IMR-90 (cell line): ENCODE measurements around the gene IRS2. TPM values are rescaled to one million over a fixed set of nuclear protein-coding genes. Genes with fewer than 3 reads are reported as not detected.

ENCODE experiments used
- ATAC-seq: fragments of 200-7000 bp; cut with Tn5 transposase; 2 replicates; pipeline ENCODE4 v1.9.1; 2020; ENCODE audit warnings: low read depth, mild to moderate bottlenecking, moderate library complexity
- BruUV-seq: library from RNA; stranded (reverse); fragments of 400-500 nt; replicated peaks from 2 replicates; lab custom pipeline; 2021; lab: Mats Ljungman, UMichigan
- CTCF ChIA-PET: fragments of 300-600 bp; formaldehyde crosslinking; extraction: SDS; loops from one replicate; lab custom pipeline; 2021; ENCODE audit warnings: antibody characterized with exemption; lab: Yijun Ruan, JAX
- POLR2A ChIA-PET: fragments of 300-600 bp; sonication (Branson Sonifier 250); formaldehyde crosslinking; loops from one replicate; lab custom pipeline; 2022; ENCODE audit warnings: antibody characterized with exemption; ENCODE audit not compliant: unreplicated experiment; lab: Charles Lee
- DNase-seq: peaks from one replicate; pipeline ENCODE4 v3.0.0; 2013
- H2AFZ ChIP-seq: replicated peaks from 2 replicates; pipeline ENCODE3; 2013; ENCODE audit warnings: low read length, mild to moderate bottlenecking; ENCODE audit not compliant: poor library complexity
- H2AK5ac ChIP-seq: 2 replicates; pipeline ENCODE4 v1.6.1; 2013; ENCODE audit warnings: low read depth, low read length, inconsistent platforms
- H2AK9ac ChIP-seq: replicated peaks from 2 replicates; pipeline ENCODE3; 2013; ENCODE audit warnings: mild to moderate bottlenecking, low read depth, low read length, moderate library complexity; ENCODE audit not compliant: poor library complexity
- H2BK120ac ChIP-seq: 2 replicates; pipeline ENCODE4 v1.6.1; 2013; ENCODE audit warnings: low read depth, low read length, inconsistent platforms
- H2BK15ac ChIP-seq: 3 replicates; pipeline ENCODE4 v1.6.1; 2013; ENCODE audit warnings: low read depth, low read length, inconsistent platforms
- H2BK20ac ChIP-seq: 2 replicates; pipeline ENCODE4 v1.6.1; 2013; ENCODE audit warnings: low read depth, mild to moderate bottlenecking, inconsistent platforms, low read length, moderate library complexity
- H2BK5ac ChIP-seq: 2 replicates; pipeline ENCODE4 v1.6.1; 2013; ENCODE audit warnings: mild to moderate bottlenecking, low read depth, low read length, inconsistent platforms; ENCODE audit not compliant: poor library complexity, severe bottlenecking
- H3K14ac ChIP-seq: replicated peaks from 2 replicates; pipeline ENCODE4 v1.6.1; 2013; ENCODE audit warnings: low read depth, low read length, inconsistent platforms
- H3K18ac ChIP-seq: 2 replicates; pipeline ENCODE4 v1.6.1; 2013; ENCODE audit warnings: low read depth, low read length, control low read depth
- H3K23ac ChIP-seq: 2 replicates; pipeline ENCODE4 v1.6.1; 2013; ENCODE audit warnings: low read depth, low read length, inconsistent platforms
- H3K27ac ChIP-seq: 2 replicates; pipeline ENCODE4 v1.5.1; 2013; ENCODE audit warnings: mild to moderate bottlenecking, control low read depth, low read length; ENCODE audit not compliant: insufficient read depth
- H3K27me3 ChIP-seq: 2 replicates; pipeline ENCODE4 v1.6.1; 2013; ENCODE audit warnings: low read length; ENCODE audit not compliant: control insufficient read depth, insufficient read depth
- H3K36me3 ChIP-seq: 2 replicates; pipeline ENCODE4 v1.6.1; 2013; ENCODE audit warnings: low read length, mixed read lengths; ENCODE audit not compliant: control insufficient read depth, insufficient read depth
- H3K4ac ChIP-seq: 2 replicates; pipeline ENCODE4 v1.6.1; 2013; ENCODE audit warnings: low read depth, low read length, inconsistent platforms
- H3K4me1 ChIP-seq: 2 replicates; pipeline ENCODE4 v1.6.1; 2013; ENCODE audit warnings: low read length, mixed read lengths; ENCODE audit not compliant: control insufficient read depth, insufficient read depth
- H3K4me2 ChIP-seq: 2 replicates; pipeline ENCODE4 v1.6.1; 2013; ENCODE audit warnings: low read depth, mild to moderate bottlenecking, control low read depth, low read length, moderate library complexity
- H3K4me3 ChIP-seq: 2 replicates; pipeline ENCODE4 v1.5.1; 2013; ENCODE audit warnings: low read depth, mild to moderate bottlenecking, control low read depth, low read length, moderate library complexity; ENCODE audit not compliant: insufficient read depth
- H3K56ac ChIP-seq: 2 replicates; pipeline ENCODE4 v1.6.1; 2013; ENCODE audit warnings: low read length, inconsistent platforms; ENCODE audit not compliant: insufficient read depth; ENCODE audit errors: extremely low read depth
- H3K79me1 ChIP-seq, 2 experiments: 2 replicates each; pipeline ENCODE4 v1.6.1; 2013; ENCODE audit warnings: low read length in 2 of 2, inconsistent platforms in 1 of 2, low read depth in 1 of 2
- H3K9ac ChIP-seq: 2 replicates; pipeline ENCODE4 v1.6.1; 2013; ENCODE audit warnings: low read depth, low read length, control low read depth
- H3K9me1 ChIP-seq: 2 replicates; pipeline ENCODE4 v1.6.1; 2013; ENCODE audit warnings: low read length, inconsistent platforms; ENCODE audit not compliant: insufficient read depth
- H3K9me3 ChIP-seq: 2 replicates; pipeline ENCODE4 v1.6.1; 2013; ENCODE audit warnings: low read length; ENCODE audit not compliant: control insufficient read depth, insufficient read depth
- H4K20me1 ChIP-seq: 2 replicates; pipeline ENCODE4 v1.6.1; 2013; ENCODE audit warnings: low read length, inconsistent platforms; ENCODE audit not compliant: insufficient read depth
- H4K5ac ChIP-seq: 2 replicates; pipeline ENCODE4 v1.6.1; 2013; ENCODE audit warnings: mild to moderate bottlenecking, low read depth, low read length, control low read depth
- H4K8ac ChIP-seq, 2 experiments: 2 replicates each; pipeline ENCODE4 v1.6.1; 2013; ENCODE audit warnings: low read depth in 2 of 2, low read length in 2 of 2, control low read depth in 1 of 2, inconsistent platforms in 1 of 2
- H4K91ac ChIP-seq: 2 replicates; pipeline ENCODE4 v1.6.1; 2013; ENCODE audit warnings: low read depth, low read length, inconsistent platforms; ENCODE audit not compliant: insufficient read depth
- BHLHE40 ChIP-seq: fragments of 150-350 bp; IDR thresholded peaks from 2 replicates; pipeline ENCODE4 v1.6.1; 2016; ENCODE audit warnings: mild to moderate bottlenecking, low read depth, low read length
- MAZ ChIP-seq: IDR thresholded peaks from 2 replicates; pipeline ENCODE4 v1.6.1; 2012; ENCODE audit warnings: low read depth, mild to moderate bottlenecking, low read length, improper control_type of control experiment, moderate library complexity, borderline replicate concordance
- POLR2A ChIP-seq: IDR thresholded peaks from 2 replicates; pipeline ENCODE4 v1.6.1; 2012; ENCODE audit warnings: mild to moderate bottlenecking, low read depth, low read length
- RCOR1 ChIP-seq: IDR thresholded peaks from 2 replicates; pipeline ENCODE4 v1.6.1; 2012; ENCODE audit warnings: mild to moderate bottlenecking, low read length, improper control_type of control experiment; ENCODE audit not compliant: insufficient replicate concordance
- SMC3 ChIP-seq: fragments of 150-350 bp; IDR thresholded peaks from 2 replicates; pipeline ENCODE4 v1.6.1; 2016; ENCODE audit warnings: low read depth, mild to moderate bottlenecking, antibody characterized with exemption, low read length, moderate library complexity
- WGBS, 2 experiments: methylation state at CpG; one replicate each; pipeline versions ENCODE4 v1.1.5 to v1.1.7; 2013; ENCODE audit warnings: missing lambda C conversion rate in 2 of 2; ENCODE audit not compliant: insufficient read length in 1 of 2; ENCODE audit errors: extremely low coverage in 2 of 2; 5-methylcytosine and 5-hydroxymethylcytosine counted together
- dilution Hi-C: fragments of 300-500 bp; cut with HindIII; formaldehyde crosslinking; loops from one replicate; pipeline ENCODE4 v1.14.3; 2018; ENCODE audit warnings: low sequenced_read_pairs; ENCODE audit not compliant: unreplicated experiment
- in situ Hi-C: fragments of 300-500 bp; cut with MboI; formaldehyde crosslinking; loops from 3 replicates; pipeline ENCODE4 v1.14.3; 2019; ENCODE audit warnings: low sequenced_read_pairs, inconsistent platforms, mixed read lengths
- intact Hi-C: fragments of 100-400 bp; cut with micrococcal nuclease; formaldehyde crosslinking; loops from 2 replicates; pipeline ENCODE4 v1.10.0; 2022
- polyA plus RNA-seq, 3 experiments: library from polyadenylated mRNA; depleted of rRNA; stranded (reverse); fragments of >200 nt; gene quantifications; 2 replicates each; pipeline ENCODE4 v1.2.3, GENCODE V29; 2012; ENCODE audit warnings: low replicate concordance in 1 of 3
- total RNA-seq: library from RNA; depleted of rRNA; stranded (reverse); fragments of >200 nt; gene quantifications from 2 replicates; pipeline ENCODE4 v1.2.3, GENCODE V29; 2012
- TF ChIP-seq, protein P1 (sequence below): fragments of 150-350 bp; IDR thresholded peaks from 2 replicates; pipeline ENCODE4 v1.6.1; 2017; ENCODE audit warnings: mild to moderate bottlenecking, antibody characterized with exemption, low read length, low read depth

IRS2 gene
- total and polyA plus RNA-seq, 2 of the 4 experiments (the other 2 are of a cell fraction), result 0.36 to 1.4 TPM

GRCh38 chr13:109748677-109749076 is 37.7 kb downstream of the IRS2 start:
- CTCF ChIA-PET, result interaction anchor here (1.3 kb wide), 1 partner anchor 16 kb away, joined by 3 read pairs; no protein-coding TSS in a partner anchor
- no TSS peak for BruUV-seq

More at GRCh38 chr13:109748677-109749076, 37.7 kb downstream of the IRS2 start:
- Histone ChIP-seq H2AK5ac (no peak overlapping the region), H4K8ac (no peak overlapping the region), H3K23ac (no peak overlapping the region), H3K27me3 (peaks cover 11% of the 10 kb centered on the region), H3K9ac (no peak overlapping the region), H3K4me3 (no peak overlapping the region), H4K20me1 (0 out of 2 replicates have a peak, but pooled peaks cover 3% of the 10 kb centered on the region), H3K4me2 (no peak overlapping the region), H2AFZ (no peak overlapping the region), H3K18ac (no peak overlapping the region), H2BK120ac (no peak overlapping the region), H4K5ac (no peak overlapping the region), H2BK20ac (no peak overlapping the region), H3K4ac (no peak overlapping the region), H2AK9ac (no peak overlapping the region), H3K27ac (no peak overlapping the region), H2BK15ac (no peak overlapping the region), H3K56ac (no peak overlapping the region), H3K9me1 (0 out of 2 replicates have a peak, but pooled peaks cover 3% of the 10 kb centered on the region), H3K4me1 (peaks cover 3% of the 10 kb centered on the region; the same call in 1 of the 2 replicates), H3K79me1 (no peaks in the 10 kb centered on the region), H3K36me3 (peaks cover 1% of the 10 kb centered on the region; the same call in 1 of the 2 replicates), H3K14ac (no peak overlapping the region), H3K9me3 (no peaks in the 10 kb centered on the region), H4K91ac (no peak overlapping the region), H2BK5ac (no peak overlapping the region)
- ATAC-seq, result no peak
- intact Hi-C loops, result loop anchor here (10.0 kb wide), 1 partner anchor 494 kb away; no protein-coding TSS in a partner anchor
- no peak for TF ChIP-seq BHLHE40
- no peak for TF ChIP-seq POLR2A
- TF ChIP-seq, protein P1, sequence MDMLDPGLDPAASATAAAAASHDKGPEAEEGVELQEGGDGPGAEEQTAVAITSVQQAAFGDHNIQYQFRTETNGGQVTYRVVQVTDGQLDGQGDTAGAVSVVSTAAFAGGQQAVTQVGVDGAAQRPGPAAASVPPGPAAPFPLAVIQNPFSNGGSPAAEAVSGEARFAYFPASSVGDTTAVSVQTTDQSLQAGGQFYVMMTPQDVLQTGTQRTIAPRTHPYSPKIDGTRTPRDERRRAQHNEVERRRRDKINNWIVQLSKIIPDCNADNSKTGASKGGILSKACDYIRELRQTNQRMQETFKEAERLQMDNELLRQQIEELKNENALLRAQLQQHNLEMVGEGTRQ, result no peak
- no peak for TF ChIP-seq SMC3
- TF ChIP-seq MAZ, result no peak
- no peak for TF ChIP-seq RCOR1
- POLR2A ChIA-PET, result no interaction called here
- no CpG with 5 or more reads among the region's 2 CpGs for WGBS, 2 experiments
- in situ Hi-C loops, result no loop called here
- DNase-seq, result no peak
- dilution Hi-C loops, result no loop called here
